HG02571 (cell line): ENCODE measurements around the gene SAMD8.

Experiments
- ATAC-seq: cut with Tn5 transposase; IDR thresholded peaks from one replicate; pipeline ENCODE4 v1.9.1; 2021; ENCODE audit warnings: mild to moderate bottlenecking, moderate library complexity; ENCODE audit not compliant: unreplicated experiment

SAMD8 gene

GRCh38 chr10:75111365-75111906, at the start of gene SAMD8:
Gene SAMD8 (plus strand): TSS chr10:75111656. CDS start chr10:75150529, 38,873 bp downstream.
- peak; percentile 77 for ATAC-seq

GRCh38 chr10:75061709-75062505, 49.5 kb upstream of the SAMD8 start:
- ATAC-seq: no peak

GRCh38 chr10:75062506-75063299, 48.8 kb upstream of the SAMD8 start:
- ATAC-seq: no peak

GRCh38 chr10:75063461-75064230, 47.8 kb upstream of the SAMD8 start:
- no peak for ATAC-seq

- ATAC-seq: no peak
Observed at GRCh38 chr10:75065076-75065475, 46.4 kb upstream of the SAMD8 start.

- ATAC-seq: no peak
Observed at GRCh38 chr10:75066271-75066670, 45.2 kb upstream of the SAMD8 start.

- ATAC-seq: no peak
Observed at GRCh38 chr10:75067272-75067671, 44.2 kb upstream of the SAMD8 start.

GRCh38 chr10:75068523-75068922, 42.9 kb upstream of the SAMD8 start:
- ATAC-seq: no peak

GRCh38 chr10:75070476-75070875, 41.0 kb upstream of the SAMD8 start:
- no peak for ATAC-seq

GRCh38 chr10:75070961-75071428, 40.5 kb upstream of the SAMD8 start:
- no peak for ATAC-seq

GRCh38 chr10:75071756-75072155, 39.7 kb upstream of the SAMD8 start:
- no peak for ATAC-seq

GRCh38 chr10:75072727-75073126, 38.7 kb upstream of the SAMD8 start:
- ATAC-seq: no peak

- no peak for ATAC-seq
Observed at GRCh38 chr10:75073442-75073841, 38.0 kb upstream of the SAMD8 start.

- ATAC-seq: no peak
Observed at GRCh38 chr10:75074711-75075445, 36.6 kb upstream of the SAMD8 start.

- no peak for ATAC-seq
Observed at GRCh38 chr10:75076348-75076747, 35.1 kb upstream of the SAMD8 start.

- ATAC-seq: no peak
Observed at GRCh38 chr10:75079436-75080083, 31.9 kb upstream of the SAMD8 start.

- ATAC-seq: no peak
Observed at GRCh38 chr10:75080554-75080953, 30.9 kb upstream of the SAMD8 start.

- no peak for ATAC-seq
Observed at GRCh38 chr10:75081379-75081778, 30.1 kb upstream of the SAMD8 start.

- no peak for ATAC-seq
Observed at GRCh38 chr10:75083972-75084833, 27.3 kb upstream of the SAMD8 start.
